HL-60 (cell line): ENCODE results near the gene ATP10A.

ENCODE experiments used
- CTCF ChIP-seq: IDR thresholded peaks from one replicate; pipeline ENCODE4 v1.5.1; 2011; ENCODE audit warnings: low read length, control low read depth, inconsistent platforms; ENCODE audit not compliant: insufficient read depth
- GABPA ChIP-seq: IDR thresholded peaks from 2 replicates; pipeline ENCODE4 v1.6.1; 2012; ENCODE audit warnings: low read depth
- POLR2AphosphoS5 ChIP-seq: IDR thresholded peaks from 2 replicates; pipeline ENCODE4 v1.6.1; 2012; ENCODE audit warnings: low read depth
- REST ChIP-seq: IDR thresholded peaks from 2 replicates; pipeline ENCODE4 v1.6.1; 2012; ENCODE audit warnings: low read depth; ENCODE audit not compliant: insufficient replicate concordance
- SPI1 ChIP-seq: IDR thresholded peaks from 2 replicates; pipeline ENCODE4 v1.6.1; 2012; ENCODE audit warnings: low read depth, mild to moderate bottlenecking, borderline replicate concordance

GRCh38 chr15:25789211-25789610 lies 73.9 kb downstream of the ATP10A start:
- TF ChIP-seq CTCF (no peak), GABPA (no peak), POLR2AphosphoS5 (no peak), REST (no peak), SPI1 (no peak)
